ENCODE data around the gene RBM26. TPM values are rescaled to one million over a fixed set of nuclear protein-coding genes. Genes with fewer than 3 reads are reported as not detected.

Gene RBM26
- total and polyA plus RNA-seq, 2 experiments from 2014 or later: 19.3 to 45.9 TPM

DNA sequence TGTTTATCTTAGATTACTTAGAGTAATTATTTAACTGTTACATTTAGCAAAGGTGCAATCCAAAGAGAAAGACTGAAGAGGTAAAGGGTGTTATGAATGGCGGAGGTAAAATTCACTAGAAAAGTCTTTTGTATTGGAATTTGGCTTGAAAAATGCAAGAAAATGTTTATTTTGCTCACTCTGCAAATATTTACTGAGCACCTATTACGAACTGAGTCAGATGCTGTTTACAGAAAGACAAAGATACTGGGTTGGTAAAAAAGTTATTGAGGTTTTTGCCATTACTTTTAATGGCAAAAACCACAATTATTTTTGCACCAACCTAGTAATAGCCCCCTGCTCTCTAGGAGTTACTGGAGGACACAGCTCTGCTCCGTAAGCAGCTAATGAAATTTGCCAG, 135.2 kb downstream of the RBM26 start:
- Histone ChIP-seq H3K4me1 (ENCODE audit: insufficient read depth) (no peaks in the 10 kb centered on the region), H3K27me3 (no peaks in the 10 kb centered on the region), H3K9me2 (replicated peaks; ENCODE audit: insufficient read depth) (no peaks in the 10 kb centered on the region), H2AFZ (no peak overlapping the region), H3K27ac (no peak overlapping the region), H3K79me2 (no peaks in the 10 kb centered on the region), H3K4me3 (no peak overlapping the region), H4K20me1 (ENCODE audit: insufficient read depth, poor library complexity, severe bottlenecking) (no peaks in the 10 kb centered on the region), H3K9me3 (ENCODE audit: low read depth) (no peaks in the 10 kb centered on the region), H3K4me2 (no peak overlapping the region), H3K36me3 (replicated peaks; ENCODE audit: insufficient read depth, low read depth) (no peaks in the 10 kb centered on the region)
- no peak for DNase-seq (ENCODE audit: low spot score)
- TF ChIP-seq, protein P1, sequence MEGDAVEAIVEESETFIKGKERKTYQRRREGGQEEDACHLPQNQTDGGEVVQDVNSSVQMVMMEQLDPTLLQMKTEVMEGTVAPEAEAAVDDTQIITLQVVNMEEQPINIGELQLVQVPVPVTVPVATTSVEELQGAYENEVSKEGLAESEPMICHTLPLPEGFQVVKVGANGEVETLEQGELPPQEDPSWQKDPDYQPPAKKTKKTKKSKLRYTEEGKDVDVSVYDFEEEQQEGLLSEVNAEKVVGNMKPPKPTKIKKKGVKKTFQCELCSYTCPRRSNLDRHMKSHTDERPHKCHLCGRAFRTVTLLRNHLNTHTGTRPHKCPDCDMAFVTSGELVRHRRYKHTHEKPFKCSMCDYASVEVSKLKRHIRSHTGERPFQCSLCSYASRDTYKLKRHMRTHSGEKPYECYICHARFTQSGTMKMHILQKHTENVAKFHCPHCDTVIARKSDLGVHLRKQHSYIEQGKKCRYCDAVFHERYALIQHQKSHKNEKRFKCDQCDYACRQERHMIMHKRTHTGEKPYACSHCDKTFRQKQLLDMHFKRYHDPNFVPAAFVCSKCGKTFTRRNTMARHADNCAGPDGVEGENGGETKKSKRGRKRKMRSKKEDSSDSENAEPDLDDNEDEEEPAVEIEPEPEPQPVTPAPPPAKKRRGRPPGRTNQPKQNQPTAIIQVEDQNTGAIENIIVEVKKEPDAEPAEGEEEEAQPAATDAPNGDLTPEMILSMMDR (IDR thresholded peaks at IDR 0.05; ENCODE audit: poor library complexity): no peak
- TF ChIP-seq EZH2phosphoT487 (IDR thresholded peaks at IDR 0.05; ENCODE audit: low read depth, severe bottlenecking, unreplicated experiment) (no peak), EZH2 (IDR thresholded peaks at IDR 0.05; ENCODE audit: borderline replicate concordance) (no peak)
- 62% methylated on average over 3 of the region's 3 CpGs for WGBS (ENCODE audit: low lambda C conversion rate, missing lambda C conversion rate)

Small RNAs within 50 kb of the gene (small RNA-seq; reads per million reads assigned to genes)
- gene RNA5SP33: not detected

Other genes starting within 250 kb of the RBM26 start
- 72.8 and 80.2 TPM in 2 replicates for gene NDFIP2, start 74.9 kb upstream of the RBM26 start, total RNA-seq
- 40.6 and 54.4 TPM in 2 replicates for gene NDFIP2, start 74.9 kb upstream of the RBM26 start, polyA plus RNA-seq